Mesenchymal stem cell (in vitro differentiated cells and primary cell): ENCODE results near the gene FLRT2.

Source experiments
- DNase-seq: peaks from one replicate; pipeline ENCODE4 v3.0.0-alpha.2; 2013
- H2AFZ ChIP-seq: one replicate; pipeline ENCODE4 v1.6.1; 2013; ENCODE audit warnings: low read depth, mild to moderate bottlenecking, control low read depth, inconsistent platforms, low read length, moderate library complexity
- H2AK5ac ChIP-seq: 2 replicates; pipeline ENCODE4 v1.6.1; 2013; ENCODE audit warnings: low read length, moderate library complexity, mild to moderate bottlenecking, inconsistent platforms; ENCODE audit not compliant: severe bottlenecking
- H2BK120ac ChIP-seq: one replicate; pipeline ENCODE4 v1.6.1; 2013; ENCODE audit warnings: low read depth, mild to moderate bottlenecking, inconsistent platforms, low read length, moderate library complexity
- H2BK12ac ChIP-seq, 2 experiments: one replicate each; pipeline ENCODE4 v1.6.1; 2013; ENCODE audit warnings: inconsistent platforms in 2 of 2, low read length in 2 of 2, mild to moderate bottlenecking in 2 of 2, moderate library complexity in 2 of 2, control low read depth in 1 of 2
- H2BK15ac ChIP-seq: one replicate; pipeline ENCODE4 v1.6.1; 2013; ENCODE audit warnings: mild to moderate bottlenecking, low read depth, inconsistent platforms; ENCODE audit not compliant: poor library complexity, severe bottlenecking
- H2BK5ac ChIP-seq: 2 replicates; pipeline ENCODE4 v1.6.1; 2013; ENCODE audit warnings: low read depth, mild to moderate bottlenecking, low read length, control low read depth, inconsistent platforms; ENCODE audit not compliant: poor library complexity, severe bottlenecking
- H3K14ac ChIP-seq, 2 experiments: one replicate each; pipeline ENCODE4 v1.6.1; 2013; ENCODE audit warnings: inconsistent platforms in 2 of 2, low read length in 2 of 2, control low read depth in 1 of 2, mild to moderate bottlenecking in 1 of 2, moderate library complexity in 1 of 2
- H3K18ac ChIP-seq, 2 experiments: one replicate each; pipeline ENCODE4 v1.6.1; 2013; ENCODE audit warnings: inconsistent platforms in 2 of 2, low read length in 2 of 2, control low read depth in 1 of 2, low read depth in 1 of 2, mild to moderate bottlenecking in 1 of 2
- H3K23ac ChIP-seq, 2 experiments: one replicate each; pipeline ENCODE4 v1.6.1; 2013; ENCODE audit warnings: inconsistent platforms in 2 of 2, low read length in 2 of 2, mild to moderate bottlenecking in 2 of 2, moderate library complexity in 2 of 2, control low read depth in 1 of 2
- H3K27ac ChIP-seq: 2 replicates; pipeline ENCODE4 v1.5.1; 2013; ENCODE audit warnings: mild to moderate bottlenecking, moderate library complexity, low read length, control low read depth, inconsistent platforms; ENCODE audit not compliant: poor library complexity, severe bottlenecking
- H3K27me3 ChIP-seq, 2 experiments: 2 replicates each; pipeline versions ENCODE4 v1.6.1 to v1.7.0; 2013; ENCODE audit warnings: low read length in 2 of 2, mild to moderate bottlenecking in 2 of 2, moderate library complexity in 2 of 2, control low read depth in 1 of 2, inconsistent platforms in 1 of 2; ENCODE audit not compliant: control insufficient read depth in 1 of 2, insufficient read depth in 1 of 2
- H3K36me3 ChIP-seq, 2 experiments: 2 replicates each; pipeline versions ENCODE4 v1.6.1 to v1.7.0; 2013; ENCODE audit warnings: low read length in 2 of 2, control low read depth in 1 of 2, inconsistent platforms in 1 of 2, low read depth in 1 of 2, mild to moderate bottlenecking in 1 of 2; ENCODE audit not compliant: insufficient read depth in 2 of 2, control insufficient read depth in 1 of 2
- H3K4ac ChIP-seq, 2 experiments: one replicate each; pipeline ENCODE4 v1.6.1; 2013; ENCODE audit warnings: inconsistent platforms in 2 of 2, low read length in 2 of 2, mild to moderate bottlenecking in 2 of 2, moderate library complexity in 2 of 2, control low read depth in 1 of 2, low read depth in 1 of 2
- H3K4me1 ChIP-seq: 2 replicates; pipeline ENCODE4 v1.6.1; 2013; ENCODE audit warnings: low read depth, low read length, control low read depth; ENCODE audit not compliant: control insufficient read depth, insufficient read depth
- H3K4me2 ChIP-seq: 2 replicates; pipeline ENCODE4 v1.6.1; 2013; ENCODE audit warnings: low read length, mild to moderate bottlenecking, inconsistent platforms; ENCODE audit not compliant: poor library complexity, severe bottlenecking
- H3K4me3 ChIP-seq, 2 experiments: 2 replicates each; pipeline versions ENCODE4 v1.5.1 to v1.7.0; 2013; ENCODE audit warnings: low read length in 2 of 2, mild to moderate bottlenecking in 2 of 2, control low read depth in 1 of 2, low read depth in 1 of 2; ENCODE audit not compliant: insufficient read depth in 1 of 2
- H3K79me1 ChIP-seq: replicated peaks from 2 replicates; pipeline ENCODE4 v1.6.1; 2013; ENCODE audit warnings: mild to moderate bottlenecking, control low read depth, low read length, inconsistent platforms; ENCODE audit not compliant: poor library complexity, severe bottlenecking
- H3K9ac ChIP-seq: 2 replicates; pipeline ENCODE4 v1.7.0; 2013; ENCODE audit warnings: mild to moderate bottlenecking, low read length, moderate library complexity
- H3K9me3 ChIP-seq: 2 replicates; pipeline ENCODE4 v1.7.0; 2013; ENCODE audit warnings: mild to moderate bottlenecking, low read length; ENCODE audit not compliant: control insufficient read depth
- H4K8ac ChIP-seq: one replicate; pipeline ENCODE4 v1.6.1; 2013; ENCODE audit warnings: inconsistent platforms, mild to moderate bottlenecking, low read length, moderate library complexity
- H4K91ac ChIP-seq: one replicate; pipeline ENCODE4 v1.6.1; 2013; ENCODE audit warnings: mild to moderate bottlenecking, low read length, inconsistent platforms
- WGBS: methylation state at CpG from one replicate; pipeline ENCODE4 v1.1.7; 2013; ENCODE audit warnings: mixed read lengths; 5-methylcytosine and 5-hydroxymethylcytosine counted together

FLRT2 gene

GRCh38 chr14:85634205-85634604, 104.3 kb downstream of the FLRT2 start:
- H3K4me3 ChIP-seq: no peak overlapping the region
- H2AFZ ChIP-seq: no peak overlapping the region
- H2BK120ac ChIP-seq: no peak overlapping the region
- no peaks in the 10 kb centered on the region for H3K4me1 ChIP-seq
- H3K23ac ChIP-seq: no peak overlapping the region
- no peak overlapping the region for H2BK12ac ChIP-seq
- no peak overlapping the region for H3K18ac ChIP-seq
- no peak overlapping the region for H2AK5ac ChIP-seq
- H2BK15ac ChIP-seq: no peak overlapping the region
- no peak overlapping the region for H3K4ac ChIP-seq
- no peaks in the 10 kb centered on the region for H3K36me3 ChIP-seq
- H3K4me2 ChIP-seq: no peak overlapping the region
- no peak overlapping the region for H3K9ac ChIP-seq
- H3K14ac ChIP-seq: no peak overlapping the region
- no peak overlapping the region for H3K27ac ChIP-seq
- no peak overlapping the region for H4K8ac ChIP-seq
- no peaks in the 10 kb centered on the region for H3K9me3 ChIP-seq
- no peaks in the 10 kb centered on the region for H3K27me3 ChIP-seq
- H3K79me1 ChIP-seq: no peaks in the 10 kb centered on the region
- no peak overlapping the region for H4K91ac ChIP-seq
- no peak for DNase-seq
- H2BK5ac ChIP-seq: no peak overlapping the region

GRCh38 chr14:85644211-85644610, 114.3 kb downstream of the FLRT2 start:
- H3K4me1 ChIP-seq: no peaks in the 10 kb centered on the region
- no peak overlapping the region for H4K8ac ChIP-seq
- no peak overlapping the region for H2BK12ac ChIP-seq
- H2BK120ac ChIP-seq: no peak overlapping the region
- no peak overlapping the region for H3K27ac ChIP-seq
- no peaks in the 10 kb centered on the region for H3K27me3 ChIP-seq
- no peak overlapping the region for H2BK15ac ChIP-seq
- H2BK5ac ChIP-seq: no peak overlapping the region
- H3K23ac ChIP-seq: no peak overlapping the region
- no peak overlapping the region for H3K9ac ChIP-seq
- H3K36me3 ChIP-seq: no peaks in the 10 kb centered on the region
- no peak overlapping the region for H2AFZ ChIP-seq
- no peak overlapping the region for H3K4me2 ChIP-seq
- no peaks in the 10 kb centered on the region for H3K79me1 ChIP-seq
- no peak overlapping the region for H3K4me3 ChIP-seq
- no peaks in the 10 kb centered on the region for H3K9me3 ChIP-seq
- DNase-seq: no peak
- no peak overlapping the region for H4K91ac ChIP-seq
- no peak overlapping the region for H3K4ac ChIP-seq
- no peak overlapping the region for H2AK5ac ChIP-seq
- H3K18ac ChIP-seq: no peak overlapping the region
- no peak overlapping the region for H3K14ac ChIP-seq
- WGBS: 100% methylated on average over 1 of the region's 2 CpGs

- Histone ChIP-seq H4K91ac (no peak overlapping the region), H2AFZ (no peak overlapping the region), H3K27ac (no peak overlapping the region), H3K4ac (no peak overlapping the region), H3K4me3 (no peak overlapping the region), H3K18ac (no peak overlapping the region), H3K27me3 (no peaks in the 10 kb centered on the region), H3K4me2 (no peak overlapping the region), H2AK5ac (no peak overlapping the region), H3K36me3 (no peaks in the 10 kb centered on the region), H3K4me1 (no peaks in the 10 kb centered on the region), H3K23ac (no peak overlapping the region), H2BK12ac (no peak overlapping the region), H3K79me1 (no peaks in the 10 kb centered on the region), H2BK120ac (no peak overlapping the region), H3K9me3 (no peaks in the 10 kb centered on the region), H2BK5ac (no peak overlapping the region), H3K14ac (no peak overlapping the region), H3K9ac (no peak overlapping the region), H2BK15ac (no peak overlapping the region), H4K8ac (no peak overlapping the region)
- 86% methylated on average over 1 of the region's 2 CpGs for WGBS
- no peak for DNase-seq
Measured at GRCh38 chr14:85653029-85653428, 123.1 kb downstream of the FLRT2 start.

GRCh38 chr14:85660243-85660922, 130.4 kb downstream of the FLRT2 start:
- no peaks in the 10 kb centered on the region for H3K79me1 ChIP-seq
- H3K4me3 ChIP-seq: no peak overlapping the region
- no peaks in the 10 kb centered on the region for H3K9me3 ChIP-seq
- 68% methylated on average over 2 of the region's 2 CpGs for WGBS
- no peak overlapping the region for H3K4ac ChIP-seq
- no peak for DNase-seq
- no peak overlapping the region for H3K23ac ChIP-seq
- no peak overlapping the region for H2AK5ac ChIP-seq
- no peak overlapping the region for H2BK12ac ChIP-seq
- H2BK5ac ChIP-seq: no peak overlapping the region
- no peak overlapping the region for H4K8ac ChIP-seq
- no peak overlapping the region for H3K4me2 ChIP-seq
- H3K18ac ChIP-seq: no peak overlapping the region
- H3K14ac ChIP-seq: no peak overlapping the region
- no peak overlapping the region for H2BK15ac ChIP-seq
- no peak overlapping the region for H3K9ac ChIP-seq
- no peak overlapping the region for H4K91ac ChIP-seq
- H2AFZ ChIP-seq: no peak overlapping the region
- H3K27ac ChIP-seq: no peak overlapping the region
- H3K36me3 ChIP-seq: no peaks in the 10 kb centered on the region
- no peaks in the 10 kb centered on the region for H3K4me1 ChIP-seq
- H2BK120ac ChIP-seq: no peak overlapping the region
- H3K27me3 ChIP-seq: no peaks in the 10 kb centered on the region
